ENCODE measurements around the gene GALNT3.

The GALNT3 gene

DNA sequence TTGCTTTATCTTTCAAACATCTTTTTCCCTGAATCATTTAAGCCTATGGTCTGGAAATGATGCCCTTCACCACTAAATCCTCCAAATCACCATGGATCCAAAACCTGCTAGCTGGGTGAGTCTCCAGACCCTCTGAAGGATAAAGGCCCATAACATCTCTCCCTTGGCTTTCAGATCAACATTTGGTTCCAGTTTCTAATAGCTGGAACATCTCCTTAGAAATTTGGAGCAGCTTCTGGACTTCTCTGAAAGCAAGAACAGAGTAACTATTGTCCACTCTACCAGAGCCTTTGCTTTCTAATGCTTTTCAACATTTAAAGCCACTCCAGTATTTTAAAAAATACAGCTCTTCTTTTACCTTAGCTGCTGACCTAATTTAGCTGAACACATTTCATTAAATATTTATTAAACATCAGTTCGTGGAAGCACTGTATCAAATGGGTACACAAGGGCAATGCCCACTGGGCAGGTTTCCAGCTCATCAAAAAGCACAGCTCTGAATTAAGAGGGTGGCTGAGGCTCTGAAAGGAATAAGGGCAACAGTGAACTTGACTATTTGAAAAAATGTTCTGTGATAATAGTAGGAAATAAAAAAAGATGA, 75.3 kb downstream of the GALNT3 start:
- DNase-seq: no peak

- DNase-seq: no peak
Observed at GRCh38 chr2:165716091-165716490, 78.0 kb downstream of the GALNT3 start.

GRCh38 chr2:165706960-165707487, 87.0 kb downstream of the GALNT3 start:
- DNase-seq: no peak

DNA sequence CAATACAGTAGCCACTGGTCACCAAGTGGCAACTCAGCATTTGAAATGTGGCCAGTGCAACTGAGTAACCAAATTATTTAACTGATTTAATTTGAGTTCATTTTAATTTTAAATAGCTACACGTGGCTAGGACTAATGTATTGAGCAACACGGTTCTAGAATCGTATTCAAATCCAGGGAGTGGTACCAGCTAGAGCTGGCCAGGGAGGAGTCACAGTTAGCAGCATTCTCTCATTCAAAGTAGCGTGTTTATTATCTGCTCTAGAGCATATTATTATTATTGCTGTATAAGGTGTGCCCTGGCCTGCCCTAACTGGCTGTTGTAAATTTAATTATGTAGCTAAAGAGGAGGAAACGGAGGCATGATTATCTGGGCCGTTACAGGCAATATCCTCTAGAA, 92.9 kb downstream of the GALNT3 start:
- no peak for DNase-seq

DNA sequence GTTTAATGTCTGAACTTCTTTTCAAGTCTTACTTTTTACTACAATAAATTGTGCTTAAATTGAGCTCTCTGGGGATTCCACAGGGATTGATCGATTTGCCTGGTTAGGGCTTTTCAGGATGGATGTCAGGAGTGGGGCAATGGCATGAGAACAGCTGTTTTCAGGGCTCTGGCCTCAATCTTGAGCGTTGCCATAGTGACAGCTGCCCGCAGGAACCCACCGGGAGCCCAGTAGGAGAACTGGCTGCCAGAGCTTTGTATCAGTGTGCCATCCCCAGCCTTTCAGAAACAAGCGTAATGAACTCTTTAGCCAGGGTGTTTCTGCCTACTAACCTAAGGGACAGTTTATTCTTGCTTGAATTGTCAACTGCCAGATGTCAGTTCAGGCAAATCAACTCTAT, 93.5 kb downstream of the GALNT3 start:
- DNase-seq: no peak

GRCh38 chr2:165699946-165700345, 94.1 kb downstream of the GALNT3 start:
- DNase-seq: no peak

DNA sequence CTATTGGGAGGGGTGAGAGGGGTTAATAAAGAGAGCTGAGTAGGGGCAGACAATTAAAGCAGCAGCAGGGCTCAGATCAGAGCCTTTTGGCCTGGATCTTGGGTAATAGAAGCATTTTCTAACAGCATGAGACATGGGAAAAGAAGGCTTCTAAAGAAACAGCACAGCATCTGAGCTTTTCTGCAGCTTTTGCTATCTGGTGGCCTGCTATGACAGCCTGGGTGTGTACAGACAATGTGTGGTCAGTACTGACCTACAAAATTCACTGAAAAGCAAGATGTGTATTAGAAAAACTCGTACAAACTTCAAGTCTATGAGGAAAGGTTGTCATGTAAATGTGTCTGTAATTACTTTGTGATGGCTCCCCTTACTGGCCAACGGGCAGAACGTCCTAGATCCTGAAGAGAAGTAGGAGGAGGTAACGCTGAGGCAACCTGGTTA, 95.6 kb downstream of the GALNT3 start:
- no peak for DNase-seq

DNA sequence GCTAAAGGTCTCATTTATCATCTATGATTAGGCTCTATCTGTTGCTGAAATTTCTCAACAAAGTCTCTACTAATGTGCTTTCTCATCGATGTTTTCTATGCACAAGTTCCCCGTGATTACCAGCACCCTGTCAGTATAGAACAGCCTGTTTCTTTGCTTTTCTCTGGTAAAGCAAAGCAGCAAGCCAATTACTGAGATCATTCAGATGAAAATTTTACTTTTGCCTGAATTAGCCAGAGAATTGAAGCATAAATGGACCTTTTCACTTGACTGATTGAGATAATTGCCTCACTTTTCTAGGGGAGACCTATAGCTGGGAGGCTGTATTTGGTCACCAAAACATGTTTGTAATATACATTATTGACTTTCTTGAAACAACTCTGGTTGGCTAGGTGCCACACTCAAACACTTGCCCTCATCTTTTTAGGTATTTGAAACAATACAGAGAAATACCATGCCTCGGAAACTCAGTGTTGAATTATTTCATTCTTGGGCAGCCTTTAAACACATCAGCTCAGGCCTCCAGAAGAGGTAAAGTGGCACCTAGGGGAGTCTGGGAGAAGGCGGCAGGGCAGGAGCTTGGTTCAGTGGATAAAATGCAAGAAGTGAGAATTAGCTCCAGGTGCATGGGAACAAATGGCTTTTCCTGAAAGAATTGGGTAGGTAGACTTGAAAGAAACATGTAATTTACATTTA, 96.2 kb downstream of the GALNT3 start:
- DNase-seq: no peak

Data from 8988T (cell line).